PC-9 (cell line): ENCODE data around the gene GPR75. TPM values are rescaled to one million over a fixed set of nuclear protein-coding genes. Genes with fewer than 3 reads are reported as not detected.

Experiments
- BruUV-seq: library from RNA; stranded (reverse); fragments of 400-500 nt; replicated peaks from 2 replicates; lab custom pipeline; 2021; lab: Mats Ljungman, UMichigan
- CTCF ChIA-PET: fragments of 300-600 bp; sonication (Branson Sonifier 250); formaldehyde crosslinking; loops from one replicate; lab custom pipeline; 2022; ENCODE audit warnings: antibody characterized with exemption; lab: Charles Lee
- POLR2A ChIA-PET: fragments of 300-600 bp; sonication (Branson Sonifier 250); formaldehyde crosslinking; loops from one replicate; lab custom pipeline; 2022; ENCODE audit warnings: antibody characterized with exemption; ENCODE audit not compliant: unreplicated experiment; lab: Charles Lee
- DNase-seq, 2 experiments: peaks; one replicate each; pipeline versions ENCODE4 v3.0.0 to v3.0.0-alpha.2; 2015 to 2022; ENCODE audit warnings: mixed read lengths in 1 of 2
- H2AFZ ChIP-seq: fragments of 200-600 bp; sonication (generic); 2 replicates; pipeline ENCODE4 v1.8.1; 2017; ENCODE audit warnings: antibody characterized with exemption
- H3F3A ChIP-seq: fragments of 200-600 bp; sonication (generic); 2 replicates; pipeline ENCODE4 v1.8.1; 2017; ENCODE audit warnings: antibody characterized with exemption, mild to moderate bottlenecking, low read depth; ENCODE audit not compliant: insufficient read depth
- H3K27ac ChIP-seq: fragments of 200-600 bp; sonication (generic); 2 replicates; pipeline ENCODE4 v1.6.1; 2016; ENCODE audit warnings: mixed run types
- H3K27me3 ChIP-seq: fragments of 200-600 bp; sonication (generic); 2 replicates; pipeline ENCODE4 v1.6.1; 2016; ENCODE audit warnings: low read depth, mixed run types; ENCODE audit not compliant: insufficient read depth
- H3K36me3 ChIP-seq: fragments of 200-600 bp; sonication (generic); 2 replicates; pipeline ENCODE4 v1.6.1; 2016; ENCODE audit warnings: low read depth, mixed run types
- H3K4me1 ChIP-seq: fragments of 200-600 bp; sonication (generic); replicated peaks from 2 replicates; pipeline ENCODE4 v1.6.1; 2016; ENCODE audit warnings: mixed run types; ENCODE audit not compliant: insufficient read depth
- H3K4me2 ChIP-seq: fragments of 200-600 bp; sonication (generic); 2 replicates; pipeline ENCODE4 v1.6.1; 2017; ENCODE audit warnings: mixed run types
- H3K4me3 ChIP-seq: fragments of 200-600 bp; sonication (generic); 2 replicates; pipeline ENCODE4 v1.6.1; 2016; ENCODE audit warnings: mixed run types
- H3K79me2 ChIP-seq: fragments of 200-600 bp; sonication (generic); 2 replicates; pipeline ENCODE4 v1.6.1; 2017; ENCODE audit warnings: low read depth, mixed run types
- H3K9me2 ChIP-seq: fragments of 200-600 bp; sonication (generic); 2 replicates; pipeline ENCODE4 v1.8.1; 2017; ENCODE audit warnings: mild to moderate bottlenecking; ENCODE audit not compliant: insufficient read depth
- H3K9me3 ChIP-seq: fragments of 200-600 bp; sonication (generic); 2 replicates; pipeline ENCODE4 v1.8.1; 2016; ENCODE audit warnings: low read depth; ENCODE audit not compliant: insufficient read depth
- H4K20me1 ChIP-seq: fragments of 200-600 bp; sonication (generic); 2 replicates; pipeline ENCODE4 v1.8.1; 2017; ENCODE audit not compliant: insufficient read depth
- EZH2 ChIP-seq: fragments of 200-600 bp; sonication (generic); IDR thresholded peaks from 2 replicates; pipeline ENCODE4 v1.8.0; 2017; ENCODE audit warnings: antibody characterized with exemption, low read depth
- intact Hi-C: fragments of 100-400 bp; cut with micrococcal nuclease; formaldehyde crosslinking; loops from one replicate; pipeline ENCODE4 v1.10.0; 2022; ENCODE audit not compliant: unreplicated experiment
- total RNA-seq: library from RNA; stranded (reverse); gene quantifications from 2 replicates; pipeline ENCODE4 v1.2.3, GENCODE V29; 2021
- TF ChIP-seq, protein P1 (sequence below): fragments of 200-600 bp; sonication (generic); conservative IDR thresholded peaks from 2 replicates; pipeline ENCODE4 v1.6.1; 2017; ENCODE audit warnings: mixed run types, antibody characterized with exemption, mild to moderate bottlenecking, moderate library complexity

The GPR75 gene
- total RNA-seq, 1 experiment from 2014 or later, result 3.7 TPM

DNA sequence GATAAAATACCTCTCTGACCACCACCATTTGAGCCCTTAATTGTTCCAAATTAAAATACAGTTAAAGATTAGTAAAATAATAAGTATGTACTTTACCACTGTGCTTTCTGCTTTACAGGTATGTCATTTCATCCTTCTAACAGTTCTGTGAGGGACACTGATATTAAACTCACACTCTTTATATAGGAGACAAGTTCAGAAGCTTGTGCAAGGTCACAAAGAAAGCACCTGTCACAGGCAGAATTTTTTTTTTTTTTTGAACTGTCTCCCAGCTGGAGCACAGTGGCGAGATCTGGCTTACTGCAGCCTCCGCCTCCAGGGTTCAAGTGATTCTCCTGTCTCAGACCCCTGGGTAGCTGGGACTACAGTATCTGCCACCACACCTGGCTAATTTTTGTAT is 21.6 kb upstream of the GPR75 start:
- TF ChIP-seq EZH2, result no peak
- Histone ChIP-seq H3K79me2 (no peaks in the 10 kb centered on the region), H3K9me2 (no peaks in the 10 kb centered on the region), H3K4me3 (no peak overlapping the region), H3K4me2 (no peak overlapping the region), H3K27me3 (no peaks in the 10 kb centered on the region), H4K20me1 (peaks cover 7% of the 10 kb centered on the region; the same call in 1 of the 2 replicates), H3F3A (peaks cover 6% of the 10 kb centered on the region), H3K4me1 (no peaks in the 10 kb centered on the region), H3K9me3 (no peaks in the 10 kb centered on the region), H3K36me3 (peaks cover 26% of the 10 kb centered on the region), H3K27ac (no peak overlapping the region), H2AFZ (no peak overlapping the region)
- no TSS peak for BruUV-seq
- intact Hi-C loops, result no loop called here
- no peak for DNase-seq
- CTCF ChIA-PET, result no interaction called here
- POLR2A ChIA-PET, result no interaction called here

DNA sequence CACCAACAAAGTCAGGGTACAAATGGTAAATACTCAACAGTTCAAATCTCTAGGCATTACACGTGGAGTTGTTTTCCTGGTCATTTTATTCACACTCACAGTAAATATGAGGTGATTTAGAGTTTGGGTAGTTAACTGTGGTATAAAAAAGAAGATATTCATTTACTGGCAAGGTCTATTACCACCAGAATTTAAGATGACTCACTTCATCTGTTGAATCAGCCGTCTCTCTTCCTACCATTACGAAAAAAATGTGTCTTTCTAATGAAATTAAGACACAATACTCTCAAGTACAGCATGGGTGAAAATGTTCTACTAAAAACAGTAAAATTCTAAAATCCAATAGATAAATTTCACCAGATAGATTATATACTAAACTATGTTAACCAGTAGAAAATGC is 21.0 kb upstream of the GPR75 start:
- Histone ChIP-seq H3K27ac (no peak overlapping the region), H3K4me1 (no peaks in the 10 kb centered on the region), H3K4me3 (no peak overlapping the region), H4K20me1 (peaks cover 7% of the 10 kb centered on the region; the same call in 1 of the 2 replicates), H3K79me2 (no peaks in the 10 kb centered on the region), H3F3A (peaks cover 6% of the 10 kb centered on the region), H3K27me3 (no peaks in the 10 kb centered on the region), H3K4me2 (no peak overlapping the region), H3K9me2 (no peaks in the 10 kb centered on the region), H3K9me3 (no peaks in the 10 kb centered on the region), H2AFZ (no peak overlapping the region), H3K36me3 (peaks cover 28% of the 10 kb centered on the region)
- DNase-seq, result no peak
- TF ChIP-seq EZH2, result no peak
- intact Hi-C loops, result no loop called here
- ChIA-PET POLR2A (no interaction called here), CTCF (no interaction called here)
- no TSS peak for BruUV-seq

DNA sequence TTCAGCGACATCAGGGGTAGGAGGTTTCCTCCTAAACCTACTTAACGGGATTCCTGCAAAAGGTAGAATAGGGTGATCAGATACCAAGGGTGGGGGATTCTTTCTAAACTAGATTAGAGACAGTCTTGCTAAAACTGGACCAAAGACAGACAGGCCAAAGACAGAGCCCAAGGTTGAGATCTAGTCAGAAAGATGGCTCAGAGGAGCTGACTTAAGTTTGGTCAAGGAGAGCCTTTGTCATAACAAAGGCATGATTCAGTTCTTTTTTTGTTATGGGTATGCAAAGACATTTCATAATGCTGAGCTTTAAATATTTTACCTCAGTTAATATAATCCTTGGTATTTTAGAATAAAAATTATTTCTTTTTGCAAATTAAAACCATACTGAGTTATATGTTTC is 17.8 kb upstream of the GPR75 start:
- H3K27ac ChIP-seq, result no peak overlapping the region
- H3K4me2 ChIP-seq, result no peak overlapping the region
- H3K36me3 ChIP-seq, result peaks cover 31% of the 10 kb centered on the region
- BruUV-seq, result no TSS peak
- intact Hi-C loops, result no loop called here
- H4K20me1 ChIP-seq, result no peaks in the 10 kb centered on the region
- no peaks in the 10 kb centered on the region for H3K9me3 ChIP-seq
- CTCF ChIA-PET, result no interaction called here
- H3K27me3 ChIP-seq, result no peaks in the 10 kb centered on the region
- no peak for TF ChIP-seq EZH2
- TF ChIP-seq, protein P1, sequence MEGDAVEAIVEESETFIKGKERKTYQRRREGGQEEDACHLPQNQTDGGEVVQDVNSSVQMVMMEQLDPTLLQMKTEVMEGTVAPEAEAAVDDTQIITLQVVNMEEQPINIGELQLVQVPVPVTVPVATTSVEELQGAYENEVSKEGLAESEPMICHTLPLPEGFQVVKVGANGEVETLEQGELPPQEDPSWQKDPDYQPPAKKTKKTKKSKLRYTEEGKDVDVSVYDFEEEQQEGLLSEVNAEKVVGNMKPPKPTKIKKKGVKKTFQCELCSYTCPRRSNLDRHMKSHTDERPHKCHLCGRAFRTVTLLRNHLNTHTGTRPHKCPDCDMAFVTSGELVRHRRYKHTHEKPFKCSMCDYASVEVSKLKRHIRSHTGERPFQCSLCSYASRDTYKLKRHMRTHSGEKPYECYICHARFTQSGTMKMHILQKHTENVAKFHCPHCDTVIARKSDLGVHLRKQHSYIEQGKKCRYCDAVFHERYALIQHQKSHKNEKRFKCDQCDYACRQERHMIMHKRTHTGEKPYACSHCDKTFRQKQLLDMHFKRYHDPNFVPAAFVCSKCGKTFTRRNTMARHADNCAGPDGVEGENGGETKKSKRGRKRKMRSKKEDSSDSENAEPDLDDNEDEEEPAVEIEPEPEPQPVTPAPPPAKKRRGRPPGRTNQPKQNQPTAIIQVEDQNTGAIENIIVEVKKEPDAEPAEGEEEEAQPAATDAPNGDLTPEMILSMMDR, result no peak
- no peaks in the 10 kb centered on the region for H3K9me2 ChIP-seq
- no peaks in the 10 kb centered on the region for H3K79me2 ChIP-seq
- no peak for DNase-seq
- H3F3A ChIP-seq, result peaks cover 6% of the 10 kb centered on the region
- POLR2A ChIA-PET, result interaction anchor here (0.6 kb wide), 1 partner anchor 892 kb away, joined by 4 read pairs; no protein-coding TSS in a partner anchor
- H2AFZ ChIP-seq, result no peak overlapping the region
- no peak overlapping the region for H3K4me3 ChIP-seq
- no peaks in the 10 kb centered on the region for H3K4me1 ChIP-seq

DNA sequence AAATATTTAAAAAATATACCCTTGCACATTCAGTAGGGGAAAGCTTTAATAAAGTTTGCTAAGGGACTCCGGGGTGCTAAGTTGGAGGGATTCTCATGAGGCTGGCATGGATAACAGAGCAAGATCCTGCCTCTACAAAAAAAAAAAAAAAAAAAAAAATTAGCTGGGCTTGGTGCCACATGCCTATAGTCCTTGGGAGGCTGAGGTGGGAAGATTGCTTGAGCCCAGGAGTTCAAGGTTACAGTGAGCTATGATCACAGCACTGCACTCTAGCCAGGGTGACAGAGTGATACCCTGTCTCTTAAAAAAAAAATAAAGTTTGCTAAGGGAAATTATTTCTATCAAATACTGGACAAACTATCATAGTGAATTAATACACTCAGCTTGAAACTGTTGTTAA is 17.3 kb upstream of the GPR75 start:
- TF ChIP-seq EZH2, result no peak
- TF ChIP-seq, protein P1, result no peak
- Histone ChIP-seq H2AFZ (no peak overlapping the region), H3K4me1 (no peaks in the 10 kb centered on the region), H3K9me3 (no peaks in the 10 kb centered on the region), H3K79me2 (no peaks in the 10 kb centered on the region), H3F3A (peaks cover 6% of the 10 kb centered on the region), H3K36me3 (peaks cover 32% of the 10 kb centered on the region), H3K4me3 (no peak overlapping the region), H3K27ac (no peak overlapping the region), H3K9me2 (no peaks in the 10 kb centered on the region), H4K20me1 (no peaks in the 10 kb centered on the region), H3K4me2 (no peak overlapping the region), H3K27me3 (no peaks in the 10 kb centered on the region)
- intact Hi-C loops, result no loop called here
- DNase-seq, result no peak
- CTCF ChIA-PET, result no interaction called here
- BruUV-seq, result no TSS peak
- POLR2A ChIA-PET, result interaction anchor here (0.7 kb wide), 1 partner anchor 85 kb away, joined by 5 read pairs; no protein-coding TSS in a partner anchor
